NT2/D1 (cell line): ENCODE results near the gene WBP11.

Experiments
- SUZ12 ChIP-seq: IDR thresholded peaks from 2 replicates; pipeline ENCODE4 v1.6.1; 2011; ENCODE audit not compliant: insufficient read length, insufficient read depth; ENCODE audit errors: extremely low read depth
- YY1 ChIP-seq: IDR thresholded peaks from 2 replicates; pipeline ENCODE4 v1.6.1; 2011; ENCODE audit not compliant: insufficient read length, insufficient read depth
- ZNF274 ChIP-seq: IDR thresholded peaks from 2 replicates; pipeline ENCODE4 v1.6.1; 2011; ENCODE audit warnings: mild to moderate bottlenecking, low read depth, low read length

DNA sequence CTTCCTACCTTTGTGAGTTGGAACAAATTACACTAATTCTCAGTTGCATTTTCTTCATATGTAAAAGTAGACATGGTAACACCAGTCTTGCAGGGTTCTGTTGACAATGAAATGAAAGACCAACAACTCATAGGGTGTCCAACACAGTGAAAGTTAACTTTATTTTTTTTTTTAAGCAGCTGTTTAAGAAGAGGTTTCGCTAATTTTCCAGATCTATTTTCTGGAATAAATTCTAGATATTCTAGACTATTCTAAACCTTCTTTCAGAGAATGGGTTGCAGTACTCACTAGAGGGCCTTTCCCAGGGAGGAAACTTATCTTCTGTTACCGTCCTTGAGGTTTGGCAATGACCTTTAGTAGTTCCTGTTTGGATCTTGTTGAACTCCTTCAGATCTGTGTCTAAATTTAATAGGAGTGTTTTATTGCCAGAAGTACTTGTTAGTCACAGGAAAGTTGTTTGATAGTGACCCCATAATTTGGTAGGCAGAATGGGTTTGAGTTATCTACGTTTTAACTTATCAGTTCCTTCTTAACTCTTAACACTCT lies 42.8 kb upstream of the WBP11 start:
- TF ChIP-seq YY1, result no peak
- no peak for TF ChIP-seq ZNF274
- TF ChIP-seq SUZ12, result no peak
